HepG2 (cell line): ENCODE data around the gene DAZAP1. TPM values are rescaled to one million over a fixed set of nuclear protein-coding genes. Genes with fewer than 3 reads are reported as not detected.

Experiments
- ARID4A ChIP-seq: sonication (generic); formaldehyde crosslinking; IDR thresholded peaks from 2 replicates; pipeline ENCODE4 v1.5.0; 2020; ENCODE audit warnings: mild to moderate bottlenecking, missing genetic modification reagents, borderline replicate concordance
- CENPBD1 ChIP-seq: sonication (generic); formaldehyde crosslinking; IDR thresholded peaks from 2 replicates; pipeline ENCODE4 v1.8.0; 2022; ENCODE audit warnings: missing genetic modification reagents, low read depth, mild to moderate bottlenecking, borderline replicate concordance
- CTCF ChIP-seq: sonication (generic); formaldehyde crosslinking; IDR thresholded peaks from 2 replicates; pipeline ENCODE4 v1.5.0; 2020; ENCODE audit warnings: mild to moderate bottlenecking, missing genetic modification reagents, moderate library complexity
- FOSL1 ChIP-seq: sonication (generic); formaldehyde crosslinking; IDR thresholded peaks from 2 replicates; pipeline ENCODE4 v1.9.0; 2021; ENCODE audit warnings: missing genetic modification reagents, borderline replicate concordance
- GABPA ChIP-seq, 2 experiments: IDR thresholded peaks; 2 replicates each; pipeline ENCODE4 v1.6.1; 2011 to 2016; ENCODE audit warnings: low read depth in 2 of 2, low read length in 1 of 2, missing biosample characterization in 1 of 2, missing genetic modification characterization in 1 of 2
- GTF3A ChIP-seq: sonication (generic); formaldehyde crosslinking; conservative IDR thresholded peaks from 2 replicates; pipeline ENCODE4 v1.4.0; 2020; ENCODE audit warnings: mild to moderate bottlenecking, missing genetic modification reagents
- MAF1 ChIP-seq: sonication (generic); formaldehyde crosslinking; IDR thresholded peaks from 2 replicates; pipeline ENCODE4 v1.5.0; 2020; ENCODE audit warnings: missing genetic modification reagents, borderline replicate concordance
- MEIS1 ChIP-seq: sonication (generic); formaldehyde crosslinking; IDR thresholded peaks from 2 replicates; pipeline ENCODE4 v1.9.0; 2021; ENCODE audit warnings: mild to moderate bottlenecking, missing genetic modification reagents, moderate library complexity, borderline replicate concordance
- NFE2L1 ChIP-seq: sonication (generic); formaldehyde crosslinking; IDR thresholded peaks from 2 replicates; pipeline ENCODE4 v1.4.0; 2020; ENCODE audit warnings: missing genetic modification reagents, mild to moderate bottlenecking, borderline replicate concordance
- ONECUT2 ChIP-seq: sonication (generic); formaldehyde crosslinking; IDR thresholded peaks from 2 replicates; pipeline ENCODE4 v1.4.0; 2020; ENCODE audit warnings: missing genetic modification reagents
- POLR2G ChIP-seq: fragments of 200-400 bp; formaldehyde crosslinking; IDR thresholded peaks from 2 replicates; pipeline ENCODE4 v1.6.1; 2018; ENCODE audit warnings: mild to moderate bottlenecking, low read depth, low read length, moderate library complexity
- RBM39 ChIP-seq: fragments of 200-400 bp; formaldehyde crosslinking; IDR thresholded peaks from one replicate; pipeline ENCODE4 v1.6.1; 2018; ENCODE audit warnings: antibody characterized with exemption, mild to moderate bottlenecking, low read depth, low read length; ENCODE audit not compliant: poor library complexity, severe bottlenecking
- RFX3 ChIP-seq: IDR thresholded peaks from 2 replicates; pipeline ENCODE4 v1.6.1; 2016; ENCODE audit warnings: missing biosample characterization, missing genetic modification reagents
- SUZ12 ChIP-seq: fragments of 150-350 bp; IDR thresholded peaks from 2 replicates; pipeline ENCODE4 v1.6.1; 2014; ENCODE audit warnings: low read depth, low read length
- TMF1 ChIP-seq: sonication (generic); formaldehyde crosslinking; IDR thresholded peaks from 2 replicates; pipeline ENCODE4 v1.8.1; 2022; ENCODE audit warnings: low read depth, missing genetic modification reagents
- ZBTB1 ChIP-seq: sonication (generic); formaldehyde crosslinking; IDR thresholded peaks from 2 replicates; pipeline ENCODE4 v1.4.0; 2020; ENCODE audit warnings: missing genetic modification reagents, borderline replicate concordance
- ZBTB20 ChIP-seq: sonication (generic); formaldehyde crosslinking; IDR thresholded peaks from 2 replicates; pipeline ENCODE4 v1.8.1; 2023; ENCODE audit warnings: missing genetic modification reagents, low read depth, mild to moderate bottlenecking, borderline replicate concordance
- ZNF143 ChIP-seq: sonication (generic); formaldehyde crosslinking; IDR thresholded peaks from 2 replicates; pipeline ENCODE4 v1.4.0; 2020; ENCODE audit warnings: missing genetic modification reagents
- ZNF766 ChIP-seq: sonication (generic); formaldehyde crosslinking; IDR thresholded peaks from 2 replicates; pipeline ENCODE4 v1.5.0; 2020; ENCODE audit warnings: missing genetic modification reagents, borderline replicate concordance
- ZNF768 ChIP-seq: sonication (generic); formaldehyde crosslinking; IDR thresholded peaks from 2 replicates; pipeline ENCODE4 v1.4.0; 2020; ENCODE audit warnings: missing genetic modification reagents
- polyA plus RNA-seq, 8 experiments: library from polyadenylated mRNA; depleted of rRNA in 3 of 8; stranded (reverse) in 7 of 8; unstranded in 1 of 8; fragments of >200 nt; fragmentation: Illumina TruSeq in 4 of 8; extraction: Trizol in 4 of 8; gene quantifications; 2 replicates each; pipeline versions ENCODE4 v1.2.1 to v1.2.3, GENCODE V29; 2011 to 2016; ENCODE audit warnings: low read depth in 4 of 8, missing spikeins in 1 of 8, mixed read lengths in 1 of 8; ENCODE audit not compliant: insufficient read depth in 1 of 8
- total RNA-seq, 5 experiments: library from RNA; depleted of rRNA; stranded (reverse); fragments of >200 nt; fragmentation: Illumina TruSeq; extraction: Trizol; gene quantifications; 2 replicates each; pipeline ENCODE4 v1.2.3, GENCODE V29; 2016; ENCODE audit warnings: low read depth in 1 of 5
- TF ChIP-seq, protein P1 (sequence below): sonication (generic); formaldehyde crosslinking; IDR thresholded peaks from 2 replicates; pipeline ENCODE4 v1.4.0; 2020; ENCODE audit warnings: missing genetic modification reagents

The DAZAP1 gene
- total and polyA plus RNA-seq, 2 of the 13 experiments (the other 11 are each of a cell fraction or from before 2014, with no cell fraction given) = 63.3 to 79.2 TPM

DNA sequence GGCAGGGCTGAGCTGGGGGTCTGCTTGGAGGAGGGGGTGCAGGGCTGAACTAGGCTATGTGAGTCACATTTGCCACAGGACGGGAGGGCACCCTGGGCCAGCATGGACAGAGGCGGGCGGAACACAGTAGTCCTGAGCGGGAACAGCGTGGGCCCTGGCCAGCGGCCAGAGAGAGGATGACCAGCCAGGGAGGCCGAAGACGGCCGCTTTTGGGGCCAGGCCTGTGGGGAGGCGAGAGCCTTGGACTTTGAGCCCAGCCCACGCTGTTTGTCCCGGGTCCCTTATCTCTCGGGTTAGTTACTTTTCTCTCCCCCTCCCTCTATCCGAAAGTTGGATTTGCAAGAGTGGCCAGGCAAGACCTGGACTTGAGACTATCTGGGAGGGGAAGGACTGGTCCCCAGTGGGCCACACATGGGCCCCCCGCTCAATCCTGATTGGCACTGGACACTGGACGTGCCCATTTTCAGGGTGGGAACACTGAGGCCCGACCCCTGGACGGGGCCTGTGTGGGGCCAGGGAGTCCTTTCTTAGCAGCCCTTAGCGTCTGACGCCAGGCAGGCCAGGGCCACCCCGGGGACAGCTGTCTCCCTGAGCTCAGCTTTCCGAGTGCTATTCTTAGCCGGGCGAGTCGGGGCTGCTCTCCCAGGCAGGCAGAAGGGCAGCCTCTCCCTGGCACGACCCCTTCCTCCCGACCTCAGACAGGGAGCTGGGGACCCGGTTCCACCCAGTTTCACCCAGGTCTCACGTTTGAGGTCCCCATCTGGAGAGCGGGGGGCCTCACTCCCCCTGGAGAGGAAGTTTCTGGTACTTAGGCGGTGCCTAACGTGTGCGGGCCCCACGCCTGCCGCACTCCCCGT, 6.9 kb upstream of the DAZAP1 start (continued):
- no peak for TF ChIP-seq GABPA (IDR thresholded peaks at IDR 0.05; ENCODE audit: low read depth, low read length)
- peak; percentile 38; the same call in 1 of the 2 replicates for TF ChIP-seq GABPA (CRISPR knock-in tag; IDR thresholded peaks at IDR 0.05; ENCODE audit: low read depth)
- peak; percentile 39 for TF ChIP-seq RBM39
- peak; percentile 96 for TF ChIP-seq ZNF768 (CRISPR knock-in tag)
- TF ChIP-seq FOSL1 = 0 out of 2 replicates have a peak, but pooled peaks have one; percentile 8
- no peak for TF ChIP-seq CENPBD1 (CRISPR knock-in tag)
- TF ChIP-seq GTF3A = no peak
- TF ChIP-seq ZNF766 (CRISPR knock-in tag) = 0 out of 2 replicates have a peak, but pooled peaks have one; percentile 77
- TF ChIP-seq ONECUT2 (CRISPR knock-in tag) = no peak
- peak; percentile 60; the same call in 1 of the 2 replicates for TF ChIP-seq ARID4A (CRISPR knock-in tag)
- 0 out of 2 replicates have a peak, but pooled peaks have one; percentile 48 for TF ChIP-seq ZBTB20 (CRISPR knock-in tag)
- TF ChIP-seq RFX3 (CRISPR knock-in tag) = no peak
- peak; percentile 15; the same call in 1 of the 2 replicates for TF ChIP-seq ZNF143 (CRISPR knock-in tag)
- TF ChIP-seq POLR2G = peak; percentile 78
- no peak for TF ChIP-seq NFE2L1 (CRISPR knock-in tag)
- no peak for TF ChIP-seq MAF1
- no peak for TF ChIP-seq ZBTB1
- TF ChIP-seq SUZ12 = no peak
- TF ChIP-seq CTCF (CRISPR knock-in tag) = 0 out of 2 replicates have a peak, but pooled peaks have one; percentile 7
- no peak for TF ChIP-seq TMF1 (CRISPR knock-in tag)
- no peak; the same call in 1 of the 2 replicates for TF ChIP-seq MEIS1 (CRISPR knock-in tag)
- TF ChIP-seq, protein P1, sequence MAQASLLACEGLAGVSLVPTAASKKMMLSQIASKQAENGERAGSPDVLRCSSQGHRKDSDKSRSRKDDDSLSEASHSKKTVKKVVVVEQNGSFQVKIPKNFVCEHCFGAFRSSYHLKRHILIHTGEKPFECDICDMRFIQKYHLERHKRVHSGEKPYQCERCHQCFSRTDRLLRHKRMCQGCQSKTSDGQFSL (CRISPR knock-in tag) = peak; percentile 63; the same call in 1 of the 2 replicates
